HG02943 (cell line): Measurements from ENCODE around the gene COL27A1.
"Not testable (repeated sequence)": the region's sequence is repeated elsewhere in the genome, so short reads cannot be mapped to it uniquely, and the experiment has no call there.

Experiments used
- ATAC-seq: cut with Tn5 transposase; IDR thresholded peaks from one replicate; pipeline ENCODE4 v1.9.1; 2021; ENCODE audit warnings: mild to moderate bottlenecking, low read depth, moderate library complexity; ENCODE audit not compliant: unreplicated experiment

The COL27A1 gene

DNA sequence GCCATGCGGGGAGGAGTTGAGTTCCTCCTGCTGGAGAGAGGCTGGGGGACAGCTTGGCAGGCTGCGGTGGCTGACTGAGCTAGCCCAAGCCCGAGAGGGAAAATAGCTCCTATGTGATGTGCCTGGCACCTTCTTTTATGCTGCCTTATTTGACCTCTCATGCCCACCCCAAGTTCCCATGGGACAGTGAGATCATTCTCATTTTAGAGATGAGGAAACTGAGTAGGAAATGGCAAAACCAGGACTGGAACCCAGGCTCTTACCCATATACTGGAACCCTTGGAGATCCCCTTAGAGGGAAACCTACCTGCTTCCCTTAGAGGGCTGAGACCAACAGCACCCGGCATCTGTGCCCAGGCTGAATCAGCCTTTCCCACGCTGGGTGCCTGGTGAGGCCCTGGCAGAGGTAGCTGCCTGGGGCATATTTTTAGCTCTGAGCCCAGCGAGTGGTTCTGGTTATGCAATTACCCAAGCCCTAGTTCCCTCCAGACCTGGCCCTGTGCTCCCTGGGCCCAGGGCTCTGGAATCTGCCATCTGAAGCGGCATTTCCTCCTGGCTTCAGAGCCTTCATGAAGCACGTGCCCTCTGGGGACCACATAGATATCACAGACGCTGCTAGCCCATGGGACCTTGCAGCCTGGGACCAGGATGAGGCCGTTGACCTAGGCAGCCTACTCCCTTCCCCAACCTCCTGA lies 23.6 kb downstream of the COL27A1 start:
- ATAC-seq: no peak

- no peak for ATAC-seq
These were observed 24.2 kb downstream of the COL27A1 start for GRCh38 chr9:114179516-114179915.

- ATAC-seq: no peak
These were observed 25.6 kb downstream of the COL27A1 start for GRCh38 chr9:114180696-114181606.

DNA sequence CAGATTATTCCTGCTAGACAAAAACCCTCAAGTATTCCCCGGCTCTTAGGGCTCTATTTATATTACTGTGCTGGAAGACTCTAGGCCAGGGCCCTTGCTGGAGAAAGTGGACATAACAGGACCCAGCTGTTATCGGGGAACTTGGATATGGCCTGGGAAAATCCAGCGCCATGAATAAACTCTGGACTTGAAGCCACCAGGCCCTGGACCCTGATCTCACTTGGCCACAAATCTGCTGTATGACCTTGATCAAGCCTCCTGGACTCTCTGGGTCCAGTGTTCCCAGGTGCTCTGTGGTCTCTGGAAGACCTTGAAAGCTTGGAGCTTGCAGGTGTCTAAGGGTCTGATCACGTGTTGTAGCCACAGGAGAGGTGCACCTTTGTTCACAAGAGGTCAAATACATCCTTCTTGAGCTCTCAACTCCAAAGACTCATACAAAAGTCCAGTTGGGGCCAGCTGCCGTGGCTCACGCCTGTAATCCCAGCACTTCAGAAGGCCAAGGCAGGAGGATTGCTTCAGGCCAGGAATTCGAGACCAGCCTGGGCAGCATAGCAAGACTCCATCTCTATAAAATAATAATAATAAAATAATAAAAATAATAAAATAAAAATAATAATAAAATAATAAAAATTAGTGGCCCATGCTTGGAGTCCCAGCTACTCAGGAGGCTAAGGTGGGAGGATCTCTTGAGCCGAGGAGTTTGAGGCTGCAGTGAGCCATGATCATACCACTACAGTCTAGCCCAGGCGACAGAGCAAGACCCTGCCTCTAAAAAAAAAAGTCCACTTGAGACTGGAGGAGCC lies 26.5 kb downstream of the COL27A1 start:
- ATAC-seq: no peak

GRCh38 chr9:114183006-114183405 lies 27.7 kb downstream of the COL27A1 start:
- ATAC-seq: no peak

DNA sequence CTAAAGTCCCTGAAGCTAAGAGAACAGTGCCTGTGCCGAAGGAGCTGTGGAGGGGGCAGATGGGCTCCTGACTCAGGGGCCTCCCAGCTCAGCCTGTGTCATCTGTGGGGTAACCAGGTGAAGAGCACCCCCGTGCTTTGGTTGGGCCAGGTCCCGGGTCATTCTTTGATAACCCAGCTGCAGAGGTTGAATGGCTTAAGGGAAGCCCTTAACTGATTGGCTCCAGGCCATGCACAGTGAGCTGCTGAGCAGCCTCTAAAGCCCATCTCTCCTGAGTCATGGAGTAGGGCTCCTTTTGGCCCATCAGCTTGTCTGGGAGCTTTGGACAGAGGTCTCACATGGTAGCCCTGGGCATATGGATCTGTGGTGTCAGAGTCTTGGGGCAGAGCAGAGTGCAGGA lies 28.7 kb downstream of the COL27A1 start:
- ATAC-seq: no peak

GRCh38 chr9:114184866-114185265 lies 29.5 kb downstream of the COL27A1 start:
- no peak for ATAC-seq

- ATAC-seq: no peak
These were observed 30.5 kb downstream of the COL27A1 start for GRCh38 chr9:114185570-114186490.

- no peak for ATAC-seq
These were observed 31.4 kb downstream of the COL27A1 start for GRCh38 chr9:114186605-114187289.

DNA sequence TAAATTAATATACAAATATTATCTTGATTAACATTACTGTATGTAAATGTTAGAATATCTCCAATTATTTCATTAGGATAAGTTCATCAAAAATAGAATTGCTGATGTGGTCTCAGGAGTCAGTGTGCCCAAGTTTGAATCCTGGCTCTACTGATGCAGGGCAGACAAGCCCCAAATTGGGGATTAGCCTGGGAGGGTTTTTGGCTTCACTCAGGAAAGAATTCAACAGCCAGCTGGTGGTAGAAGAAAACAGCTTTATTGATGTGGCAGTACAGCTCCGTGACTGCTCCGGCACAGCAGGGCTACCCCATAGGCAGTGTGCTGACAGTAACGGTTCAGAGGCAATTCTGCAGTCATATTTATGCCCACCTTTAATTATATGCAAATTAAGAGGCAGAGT lies 32.5 kb downstream of the COL27A1 start:
- no peak for ATAC-seq

- ATAC-seq: no peak
These were observed 34.7 kb downstream of the COL27A1 start for GRCh38 chr9:114189823-114190562.

DNA sequence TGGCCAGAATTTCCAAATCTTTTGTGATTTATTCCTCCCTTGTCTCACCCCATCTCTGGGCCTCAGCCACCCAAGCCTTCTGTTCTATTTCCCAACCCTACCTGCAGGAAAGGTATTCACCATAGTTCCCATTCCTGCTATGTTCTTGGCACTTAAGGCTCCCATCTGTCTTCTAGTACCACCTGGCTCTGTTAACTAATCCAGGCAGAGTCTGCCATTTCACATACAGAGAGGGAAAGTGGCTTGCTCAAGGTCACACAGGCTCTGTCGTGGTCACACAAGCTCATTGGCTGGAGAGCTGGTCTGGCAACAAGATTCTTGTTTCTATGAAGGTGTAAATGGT lies 35.2 kb downstream of the COL27A1 start:
- ATAC-seq: no peak

- not testable (repeated sequence) for ATAC-seq
These were observed 36.1 kb downstream of the COL27A1 start for GRCh38 chr9:114191402-114191801.

DNA sequence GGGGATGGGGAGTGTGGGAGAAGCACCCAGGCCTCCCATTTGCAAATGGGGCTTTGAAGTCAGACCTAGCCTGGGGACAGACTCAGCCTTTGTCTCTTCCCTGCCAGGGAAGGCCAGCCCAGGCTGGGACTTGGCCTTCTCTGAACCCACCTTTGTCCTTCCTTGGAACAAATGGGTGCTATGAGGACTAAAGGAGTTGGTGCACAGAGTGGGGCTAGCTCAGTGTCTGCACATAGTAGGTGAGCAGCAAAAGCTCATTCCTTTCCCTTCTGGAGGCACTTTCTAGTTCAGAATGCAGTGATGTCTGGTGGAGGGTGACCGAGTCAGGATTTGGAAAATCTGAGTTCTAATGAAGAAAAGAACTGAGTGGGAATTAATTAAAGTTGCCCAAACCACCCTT lies 37.2 kb downstream of the COL27A1 start:
- ATAC-seq: no peak

DNA sequence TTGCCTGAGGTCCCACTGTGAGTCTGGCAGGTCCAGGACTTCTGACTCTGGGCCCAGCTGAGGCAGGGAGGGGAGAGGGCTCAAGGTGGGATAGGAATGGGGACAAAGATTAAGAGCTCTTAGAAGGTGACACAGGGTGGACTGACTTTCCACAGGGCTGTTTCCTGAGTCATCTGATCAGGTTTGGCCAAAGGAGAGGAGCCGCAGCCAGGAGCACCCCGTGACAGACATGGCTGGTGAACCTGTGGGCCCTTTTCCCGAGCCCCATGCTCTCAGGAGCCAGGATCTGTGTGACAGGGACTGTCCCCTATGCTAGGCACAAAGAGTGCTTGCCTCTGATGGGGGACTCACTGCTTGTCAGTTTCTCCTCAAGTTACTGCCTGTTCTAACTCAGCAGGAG lies 37.8 kb downstream of the COL27A1 start:
- ATAC-seq: no peak

- no peak for ATAC-seq
These were observed 40.8 kb downstream of the COL27A1 start for GRCh38 chr9:114196117-114196516.

DNA sequence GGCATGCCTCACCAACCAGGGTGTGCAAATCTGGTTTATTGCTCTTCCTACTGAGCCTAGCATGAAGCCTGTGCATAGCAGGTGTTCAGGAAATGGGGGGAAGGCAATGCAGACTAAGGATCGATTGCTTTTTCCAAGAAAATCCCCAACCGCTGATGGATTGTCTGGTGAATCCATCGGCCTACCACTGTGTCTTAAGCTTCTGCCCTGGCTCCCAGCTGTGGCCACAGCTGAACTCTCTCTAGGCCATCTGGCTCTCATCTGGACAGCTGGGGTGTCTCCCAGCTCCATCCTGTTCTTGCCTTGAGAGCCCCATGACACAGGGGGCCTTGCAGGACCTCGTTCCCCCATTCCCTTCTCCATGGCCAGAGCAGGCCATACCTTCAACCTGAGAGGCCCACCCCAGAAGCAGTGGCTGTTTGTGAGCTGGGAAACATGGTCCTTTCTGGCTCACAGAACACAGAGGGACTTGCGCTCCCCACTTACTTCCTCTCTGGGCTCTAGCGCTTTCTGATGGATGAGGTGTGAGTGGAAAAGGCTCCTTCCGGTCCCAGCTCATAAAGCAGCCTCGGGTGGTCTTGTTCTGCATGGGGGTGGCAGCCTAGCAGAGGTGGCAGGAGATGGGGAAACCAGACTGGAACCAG lies 41.8 kb downstream of the COL27A1 start:
- no peak for ATAC-seq
